PC-9 (cell line): Measurements from ENCODE around the gene DMPK. TPM values are rescaled to one million over a fixed set of nuclear protein-coding genes. Genes with fewer than 3 reads are reported as not detected.

Experiments
- BruUV-seq: library from RNA; stranded (reverse); fragments of 400-500 nt; replicated peaks from 2 replicates; lab custom pipeline; 2021; lab: Mats Ljungman, UMichigan
- CTCF ChIA-PET: fragments of 300-600 bp; sonication (Branson Sonifier 250); formaldehyde crosslinking; loops from one replicate; lab custom pipeline; 2022; ENCODE audit warnings: antibody characterized with exemption; lab: Charles Lee
- POLR2A ChIA-PET: fragments of 300-600 bp; sonication (Branson Sonifier 250); formaldehyde crosslinking; loops from one replicate; lab custom pipeline; 2022; ENCODE audit warnings: antibody characterized with exemption; ENCODE audit not compliant: unreplicated experiment; lab: Charles Lee
- DNase-seq, 2 experiments: peaks; one replicate each; pipeline versions ENCODE4 v3.0.0 to v3.0.0-alpha.2; 2015 to 2022; ENCODE audit warnings: mixed read lengths in 1 of 2
- H2AFZ ChIP-seq: fragments of 200-600 bp; sonication (generic); 2 replicates; pipeline ENCODE4 v1.8.1; 2017; ENCODE audit warnings: antibody characterized with exemption
- H3F3A ChIP-seq: fragments of 200-600 bp; sonication (generic); 2 replicates; pipeline ENCODE4 v1.8.1; 2017; ENCODE audit warnings: antibody characterized with exemption, mild to moderate bottlenecking, low read depth; ENCODE audit not compliant: insufficient read depth
- H3K27ac ChIP-seq: fragments of 200-600 bp; sonication (generic); 2 replicates; pipeline ENCODE4 v1.6.1; 2016; ENCODE audit warnings: mixed run types
- H3K27me3 ChIP-seq: fragments of 200-600 bp; sonication (generic); 2 replicates; pipeline ENCODE4 v1.6.1; 2016; ENCODE audit warnings: low read depth, mixed run types; ENCODE audit not compliant: insufficient read depth
- H3K36me3 ChIP-seq: fragments of 200-600 bp; sonication (generic); 2 replicates; pipeline ENCODE4 v1.6.1; 2016; ENCODE audit warnings: low read depth, mixed run types
- H3K4me1 ChIP-seq: fragments of 200-600 bp; sonication (generic); replicated peaks from 2 replicates; pipeline ENCODE4 v1.6.1; 2016; ENCODE audit warnings: mixed run types; ENCODE audit not compliant: insufficient read depth
- H3K4me2 ChIP-seq: fragments of 200-600 bp; sonication (generic); 2 replicates; pipeline ENCODE4 v1.6.1; 2017; ENCODE audit warnings: mixed run types
- H3K4me3 ChIP-seq: fragments of 200-600 bp; sonication (generic); 2 replicates; pipeline ENCODE4 v1.6.1; 2016; ENCODE audit warnings: mixed run types
- H3K79me2 ChIP-seq: fragments of 200-600 bp; sonication (generic); 2 replicates; pipeline ENCODE4 v1.6.1; 2017; ENCODE audit warnings: low read depth, mixed run types
- H3K9me2 ChIP-seq: fragments of 200-600 bp; sonication (generic); 2 replicates; pipeline ENCODE4 v1.8.1; 2017; ENCODE audit warnings: mild to moderate bottlenecking; ENCODE audit not compliant: insufficient read depth
- H3K9me3 ChIP-seq: fragments of 200-600 bp; sonication (generic); 2 replicates; pipeline ENCODE4 v1.8.1; 2016; ENCODE audit warnings: low read depth; ENCODE audit not compliant: insufficient read depth
- H4K20me1 ChIP-seq: fragments of 200-600 bp; sonication (generic); 2 replicates; pipeline ENCODE4 v1.8.1; 2017; ENCODE audit not compliant: insufficient read depth
- EZH2 ChIP-seq: fragments of 200-600 bp; sonication (generic); IDR thresholded peaks from 2 replicates; pipeline ENCODE4 v1.8.0; 2017; ENCODE audit warnings: antibody characterized with exemption, low read depth
- intact Hi-C: fragments of 100-400 bp; cut with micrococcal nuclease; formaldehyde crosslinking; loops from one replicate; pipeline ENCODE4 v1.10.0; 2022; ENCODE audit not compliant: unreplicated experiment
- total RNA-seq: library from RNA; stranded (reverse); gene quantifications from 2 replicates; pipeline ENCODE4 v1.2.3, GENCODE V29; 2021
- TF ChIP-seq, protein P1 (sequence below): fragments of 200-600 bp; sonication (generic); conservative IDR thresholded peaks from 2 replicates; pipeline ENCODE4 v1.6.1; 2017; ENCODE audit warnings: mixed run types, antibody characterized with exemption, mild to moderate bottlenecking, moderate library complexity

The DMPK gene
- total RNA-seq, 1 experiment from 2014 or later: 110 TPM

DNA sequence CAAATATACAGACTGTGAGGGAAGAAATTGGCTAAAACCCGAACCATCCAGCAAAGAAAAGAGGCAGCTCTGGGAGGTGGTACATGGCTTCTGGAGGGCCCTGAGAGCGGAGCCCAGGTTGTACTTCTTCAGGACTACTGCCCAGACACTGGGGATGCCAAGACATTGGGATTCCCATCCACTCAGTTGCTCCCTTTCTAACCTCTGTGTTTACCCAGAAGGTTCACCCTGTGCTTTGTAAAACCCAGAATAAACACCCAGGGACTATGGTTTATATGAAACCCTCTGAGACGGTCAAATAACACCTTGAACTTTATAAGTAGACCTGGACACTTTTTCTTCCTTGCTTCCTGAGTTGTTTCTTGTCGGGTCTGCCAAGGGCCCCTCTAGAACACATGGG lies 39.3 kb downstream of the DMPK start:
- H3K4me1 ChIP-seq: no peaks in the 10 kb centered on the region
- H3K9me2 ChIP-seq: no peaks in the 10 kb centered on the region
- H3K4me2 ChIP-seq: no peak overlapping the region
- no peak overlapping the region for H3K27ac ChIP-seq
- DNase-seq: no peak
- H4K20me1 ChIP-seq: no peaks in the 10 kb centered on the region
- intact Hi-C loops: no loop called here
- no peak for TF ChIP-seq EZH2
- TF ChIP-seq, protein P1, sequence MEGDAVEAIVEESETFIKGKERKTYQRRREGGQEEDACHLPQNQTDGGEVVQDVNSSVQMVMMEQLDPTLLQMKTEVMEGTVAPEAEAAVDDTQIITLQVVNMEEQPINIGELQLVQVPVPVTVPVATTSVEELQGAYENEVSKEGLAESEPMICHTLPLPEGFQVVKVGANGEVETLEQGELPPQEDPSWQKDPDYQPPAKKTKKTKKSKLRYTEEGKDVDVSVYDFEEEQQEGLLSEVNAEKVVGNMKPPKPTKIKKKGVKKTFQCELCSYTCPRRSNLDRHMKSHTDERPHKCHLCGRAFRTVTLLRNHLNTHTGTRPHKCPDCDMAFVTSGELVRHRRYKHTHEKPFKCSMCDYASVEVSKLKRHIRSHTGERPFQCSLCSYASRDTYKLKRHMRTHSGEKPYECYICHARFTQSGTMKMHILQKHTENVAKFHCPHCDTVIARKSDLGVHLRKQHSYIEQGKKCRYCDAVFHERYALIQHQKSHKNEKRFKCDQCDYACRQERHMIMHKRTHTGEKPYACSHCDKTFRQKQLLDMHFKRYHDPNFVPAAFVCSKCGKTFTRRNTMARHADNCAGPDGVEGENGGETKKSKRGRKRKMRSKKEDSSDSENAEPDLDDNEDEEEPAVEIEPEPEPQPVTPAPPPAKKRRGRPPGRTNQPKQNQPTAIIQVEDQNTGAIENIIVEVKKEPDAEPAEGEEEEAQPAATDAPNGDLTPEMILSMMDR: no peak
- CTCF ChIA-PET: no interaction called here
- no TSS peak for BruUV-seq
- no peak overlapping the region for H3K4me3 ChIP-seq
- H3K79me2 ChIP-seq: no peaks in the 10 kb centered on the region
- no peaks in the 10 kb centered on the region for H3K9me3 ChIP-seq
- no peak overlapping the region for H2AFZ ChIP-seq
- H3K27me3 ChIP-seq: no peaks in the 10 kb centered on the region
- no peaks in the 10 kb centered on the region for H3K36me3 ChIP-seq
- H3F3A ChIP-seq: peaks cover 17% of the 10 kb centered on the region; the same call in 1 of the 2 replicates
- POLR2A ChIA-PET: interaction anchor here (0.5 kb wide), 1 partner anchor 40 kb away, joined by 10 read pairs; the partner anchor contains the start of gene DMPK

DNA sequence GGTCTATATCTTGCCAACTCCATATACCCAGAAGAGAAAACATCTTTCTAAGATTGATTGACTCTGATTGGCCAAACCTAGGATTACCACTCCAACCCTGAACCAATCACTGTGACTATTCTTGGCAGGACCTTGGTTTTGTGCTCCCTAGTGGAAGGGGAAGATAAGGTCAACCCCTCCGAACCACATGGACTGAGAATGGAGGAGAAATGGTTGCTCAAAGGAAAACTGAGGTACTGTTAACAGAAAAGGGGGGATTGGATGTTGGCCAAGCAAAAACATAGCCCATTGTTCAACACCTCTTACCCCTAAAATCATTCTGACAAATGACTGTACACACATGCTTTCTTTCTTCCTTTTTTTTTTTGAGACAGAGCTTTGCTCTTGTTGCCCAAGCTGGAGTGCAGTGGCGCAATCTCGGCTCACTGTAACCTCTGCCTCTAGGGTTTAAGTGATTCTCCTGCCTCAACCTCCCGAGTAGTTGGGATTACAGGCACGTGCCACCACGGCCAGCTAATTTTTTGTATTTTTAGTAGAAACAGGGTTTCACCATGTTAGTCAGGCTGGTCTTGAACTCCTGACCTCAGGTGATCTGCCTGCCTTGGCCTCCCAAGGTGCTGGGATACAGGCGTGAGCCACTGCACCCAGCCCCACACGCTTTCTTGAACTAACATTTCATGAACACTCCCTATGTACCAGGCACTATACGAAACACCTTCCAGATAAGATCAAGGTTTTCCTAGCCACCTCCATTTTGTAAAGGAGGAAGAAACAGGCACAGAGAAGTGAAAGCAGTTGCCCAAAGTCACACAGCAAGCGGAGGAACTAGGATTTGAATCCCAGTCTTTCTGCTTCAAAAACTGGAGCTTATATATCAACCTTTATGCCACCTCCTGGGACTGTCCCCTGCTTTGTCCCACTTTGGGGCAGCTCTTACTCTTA lies 42.5 kb downstream of the DMPK start:
- ChIA-PET CTCF (interaction anchor here (0.6 kb wide), 1 partner anchor 83 kb away, joined by 3 read pairs; no protein-coding TSS in a partner anchor), POLR2A (interaction anchor here (0.6 kb wide), 1 partner anchor 28 kb away, joined by 3 read pairs; no protein-coding TSS in a partner anchor)
- Histone ChIP-seq H2AFZ (no peak overlapping the region), H3K79me2 (no peaks in the 10 kb centered on the region), H3K27me3 (no peaks in the 10 kb centered on the region), H3F3A (peaks cover 22% of the 10 kb centered on the region), H3K9me3 (no peaks in the 10 kb centered on the region), H3K4me1 (peaks cover 4% of the 10 kb centered on the region; the same call in 1 of the 2 replicates), H3K27ac (no peak overlapping the region), H3K4me2 (no peak overlapping the region), H3K4me3 (no peak overlapping the region), H4K20me1 (no peaks in the 10 kb centered on the region), H3K9me2 (no peaks in the 10 kb centered on the region), H3K36me3 (no peaks in the 10 kb centered on the region)
- TF ChIP-seq, protein P1: no peak
- no peak for TF ChIP-seq EZH2
- no peak for DNase-seq
- intact Hi-C loops: no loop called here
- no TSS peak for BruUV-seq

- Histone ChIP-seq H2AFZ (no peak within 1 kb of the TSS), H3K79me2 (peaks cover 24% of the 10 kb centered on the region), H3K36me3 (no peaks in the 10 kb centered on the region), H3F3A (peaks cover 26% of the 10 kb centered on the region), H3K4me1 (peaks cover 13% of the 10 kb centered on the region), H3K9me2 (no peaks in the 10 kb centered on the region), H3K4me2 (no peak within 1 kb of the TSS), H3K27ac (no peak within 1 kb of the TSS), H3K4me3 (no peak within 1 kb of the TSS), H4K20me1 (peaks cover 1% of the 10 kb centered on the region; the same call in 1 of the 2 replicates), H3K27me3 (no peaks in the 10 kb centered on the region), H3K9me3 (no peaks in the 10 kb centered on the region)
- DNase-seq: no peak
- intact Hi-C loops: no loop called here
- no TSS peak for BruUV-seq
- ChIA-PET POLR2A (no interaction called here), CTCF (interaction anchor here (0.6 kb wide), 1 partner anchor 56 kb away, joined by 3 read pairs; no protein-coding TSS in a partner anchor)
- TF ChIP-seq, protein P1: no peak
- TF ChIP-seq EZH2: no peak
Observed at GRCh38 chr19:45733160-45733810, 49.0 kb downstream of the DMPK start, which contains the start of gene MEIOSIN. TSS of gene MEIOSIN (plus strand) at chr19:45733439. CDS start at chr19:45735377, 1,938 bp downstream.
